ENCODE measurements around the gene CST9. TPM values are rescaled to one million over a fixed set of nuclear protein-coding genes. Genes with fewer than 3 reads are reported as not detected.

The CST9 gene
- total and polyA plus RNA-seq, 2 of the 13 experiments (the other 11 are each of a cell fraction or from before 2014, with no cell fraction given) = 0.07 TPM; not detected in 1

- 0 out of 2 replicates have a peak, but pooled peaks have one; percentile 32 for TF ChIP-seq PAXIP1 (CRISPR knock-in tag; conservative IDR thresholded peaks at IDR 0.05)
Measured at GRCh38 chr20:23653400-23653938, 47.8 kb upstream of the CST9 start (continued).

- Histone ChIP-seq H3K36me3 (replicated peaks in 1 of 2; ENCODE audit: control insufficient read depth in 1 of 2, insufficient read depth in 2 of 2, low read length in 2 of 2) (no peaks in the 10 kb centered on the region), H4K20me1 (ENCODE audit: insufficient read depth, low read length) (no peaks in the 10 kb centered on the region), H3K27ac (ENCODE audit: extremely low read length, insufficient read depth, low read length) (no peak overlapping the region), H3K9ac (ENCODE audit: insufficient read depth, low read depth, low read length) (no peak overlapping the region), H3K27me3 (ENCODE audit: control insufficient read depth in 1 of 2, insufficient read depth in 2 of 2, low read length in 2 of 2) (no peaks in the 10 kb centered on the region), H3K79me2 (ENCODE audit: insufficient read depth, low read length) (no peaks in the 10 kb centered on the region), H3K4me1 (ENCODE audit: insufficient read depth, low read length) (peaks cover 77% of the 10 kb centered on the region), H3K4me2 (ENCODE audit: low read depth, low read length) (no peak overlapping the region), H3K9me3 (ENCODE audit: low read length) (no peaks in the 10 kb centered on the region), H3K4me3 (replicated peaks in 1 of 3; ENCODE audit: insufficient read depth in 1 of 3, low read depth in 2 of 3, low read length in 3 of 3) (no peak overlapping the region), H2AFZ (ENCODE audit: low read length) (no peak overlapping the region)
- ChIA-PET CTCF (ENCODE audit: low intra/inter-chr PET ratio, low total read pairs) (no interaction called here), POLR2A (interaction anchor here (1.2 to 1.9 kb wide), 5 partner anchors 9 to 24 kb away, joined by 3 to 11 read pairs (median 4); partner anchors contain the start of gene CST3)
- intact Hi-C loops (cut with micrococcal nuclease; ENCODE audit: unreplicated experiment) (no loop called here), in situ Hi-C loops (cut with HindIII; ENCODE audit: extremely low pct_ligation_motif_present, low pct_unique_long_range_greater_than_20kb) (no loop called here)
- no TSS peak for BruUV-seq (replicated peaks)
- FAIRE-seq (no peak), ATAC-seq (peak; percentile 18; the same call in 2 of the 3 replicates), DNase-seq (ENCODE audit: low spot score) (no peak)
- WGBS (ENCODE audit: low lambda C conversion rate) = 80% methylated on average over 1 of the region's 2 CpGs
- TF ChIP-seq SPEN (CRISPR knock-in tag; IDR thresholded peaks at IDR 0.05; ENCODE audit: low read depth) (peak; percentile 50; the same call in 1 of the 2 replicates), KLF6 (CRISPR knock-in tag; IDR thresholded peaks at IDR 0.05) (no peak), TRAFD1 (CRISPR knock-in tag; IDR thresholded peaks at IDR 0.05; ENCODE audit: borderline replicate concordance) (no peak), THRA (CRISPR knock-in tag; IDR thresholded peaks at IDR 0.05; ENCODE audit: borderline replicate concordance) (no peak), SYNCRIP (IDR thresholded peaks at IDR 0.05; ENCODE audit: insufficient read depth, low read depth, low read length) (no peak), TCF12 (IDR thresholded peaks at IDR 0.05) (no peak), TCF12 (CRISPR knock-in tag; IDR thresholded peaks at IDR 0.05) (0 out of 2 replicates have a peak, but pooled peaks have one; percentile 29), ZNF687 (CRISPR knock-in tag; IDR thresholded peaks at IDR 0.05) (peak; percentile 32; the same call in 1 of the 2 replicates)
Measured at GRCh38 chr20:23652926-23653325, 47.2 kb upstream of the CST9 start.

Data from HepG2 (cell line).